Stimulated activated CD8-positive, alpha-beta memory T cell treated with anti-CD3 and anti-CD28 coated beads, Interleukin-2, amount 100 ng/mL, for 48 hours (primary cell): Measurements from ENCODE around the gene PARD6B.
"Not testable (repeated sequence)": the region's sequence is repeated elsewhere in the genome, so short reads cannot be mapped to it uniquely, and the experiment has no call there.

Source experiments
- DNase-seq, 2 donors: peaks; one replicate each; pipeline ENCODE4 v3.0.0-alpha.2; 2020; ENCODE audit warnings: low read depth in 2 of 2

Gene PARD6B

DNA sequence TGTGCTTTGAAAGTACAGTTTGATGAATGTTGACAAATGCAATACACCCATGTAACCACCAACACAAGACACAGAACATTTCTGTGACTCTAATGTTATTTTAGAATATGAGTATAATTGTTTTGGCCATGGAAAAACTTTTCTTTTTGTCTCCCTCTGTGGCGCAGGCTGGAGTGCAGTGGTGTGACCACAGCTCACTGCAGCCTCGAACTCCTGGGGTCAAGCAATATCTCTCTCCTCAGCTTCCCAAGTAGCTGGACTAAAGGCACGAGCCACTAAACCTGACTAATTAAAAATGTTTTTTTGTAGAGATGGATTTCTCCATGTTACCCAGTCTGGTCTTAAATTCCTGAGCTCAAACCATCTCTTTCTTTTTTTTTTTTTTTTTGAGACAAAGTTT is 43.1 kb downstream of the PARD6B start:
- DNase-seq, result no peak

DNA sequence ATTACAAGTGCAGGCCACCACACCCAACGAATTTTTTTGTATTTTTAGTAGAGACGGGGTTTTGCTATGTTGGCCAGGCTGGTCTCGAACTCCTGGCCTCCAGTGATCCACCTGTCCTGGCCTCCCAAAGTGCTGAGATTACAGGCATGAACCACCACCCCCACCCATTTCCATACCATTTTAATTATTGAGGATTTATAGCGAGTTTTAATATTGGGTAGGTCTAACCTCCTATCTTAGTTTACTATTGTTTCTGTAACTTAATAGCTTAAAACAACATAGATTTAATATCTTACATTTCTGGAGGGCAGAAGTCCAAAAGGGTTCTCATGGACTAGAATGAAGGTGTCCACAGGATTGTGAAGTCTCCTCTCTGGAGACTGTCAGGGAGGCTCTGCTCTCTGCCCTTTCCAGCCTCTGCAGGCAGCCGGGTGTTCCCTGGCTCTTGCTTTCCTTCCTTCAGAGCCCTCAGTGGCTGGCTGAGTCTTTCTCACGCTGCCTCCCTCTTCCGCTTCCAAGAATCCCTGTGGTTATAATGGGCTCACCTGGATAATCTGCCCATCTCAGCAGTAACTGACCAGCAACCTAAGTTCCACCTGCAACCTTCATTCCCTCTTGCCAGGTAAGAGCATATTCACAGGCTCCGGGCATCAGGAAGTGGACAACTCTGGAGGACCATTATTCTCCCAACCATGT is 44.9 kb downstream of the PARD6B start:
- DNase-seq, result no peak

DNA sequence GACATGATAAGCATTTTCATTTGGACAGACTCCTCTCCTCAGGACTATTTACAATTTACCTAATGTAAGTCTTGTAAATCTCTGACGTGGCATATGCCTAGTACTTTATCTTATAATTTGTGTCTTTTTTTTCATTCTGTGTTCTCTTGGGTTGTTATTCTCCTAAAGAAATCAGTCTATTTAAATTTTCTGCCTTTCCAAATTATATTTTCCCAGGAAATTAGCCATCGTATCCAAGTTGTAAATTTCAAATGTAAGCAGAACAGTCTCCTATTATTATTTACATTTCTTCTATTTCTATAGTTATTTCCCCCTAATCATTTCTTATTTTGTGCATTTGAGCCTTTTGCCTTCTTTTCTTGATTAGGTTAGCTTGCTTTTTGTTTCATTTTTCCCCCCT is 46.0 kb downstream of the PARD6B start:
- DNase-seq, result no peak

DNA sequence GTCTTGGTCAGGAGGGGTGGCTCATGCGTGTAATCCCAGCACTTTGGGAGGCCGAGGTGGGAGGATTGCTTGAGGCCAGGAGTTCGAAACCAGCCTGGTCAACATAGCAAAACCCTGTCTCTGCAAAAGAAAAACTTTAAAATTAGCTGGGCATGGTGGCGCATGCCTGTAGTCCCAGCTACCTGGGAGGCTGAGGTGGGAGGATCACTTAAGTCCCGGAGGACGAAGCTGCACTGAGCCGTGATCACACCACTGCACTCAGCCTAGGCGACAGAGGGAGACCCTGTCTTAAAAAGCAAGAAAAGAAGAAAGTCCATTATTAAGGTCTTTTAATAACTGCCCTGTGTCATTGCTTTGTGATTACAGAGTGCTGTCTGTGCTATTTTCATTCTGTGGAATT is 47.6 kb downstream of the PARD6B start:
- DNase-seq, result not testable (repeated sequence)

DNA sequence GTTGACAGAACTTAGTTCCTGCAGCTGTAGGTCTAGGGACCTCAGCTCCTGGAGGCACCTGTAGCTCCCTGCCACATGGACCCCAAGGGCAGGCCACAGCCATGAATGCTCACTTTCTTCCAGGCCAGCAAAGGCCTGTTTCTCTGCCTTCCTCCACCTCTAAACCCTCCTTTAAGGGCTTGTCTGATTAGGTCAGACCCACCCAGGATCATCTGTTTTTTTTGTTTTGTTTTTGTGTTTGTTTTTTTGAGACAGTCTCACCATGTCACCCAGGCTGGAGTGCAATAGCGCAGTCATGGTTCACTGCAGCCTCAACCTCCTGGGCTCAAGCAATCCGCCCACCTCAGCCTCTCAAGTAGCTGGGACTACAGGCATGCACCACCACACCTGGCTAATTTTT is 52.0 kb downstream of the PARD6B start:
- no peak for DNase-seq

DNA sequence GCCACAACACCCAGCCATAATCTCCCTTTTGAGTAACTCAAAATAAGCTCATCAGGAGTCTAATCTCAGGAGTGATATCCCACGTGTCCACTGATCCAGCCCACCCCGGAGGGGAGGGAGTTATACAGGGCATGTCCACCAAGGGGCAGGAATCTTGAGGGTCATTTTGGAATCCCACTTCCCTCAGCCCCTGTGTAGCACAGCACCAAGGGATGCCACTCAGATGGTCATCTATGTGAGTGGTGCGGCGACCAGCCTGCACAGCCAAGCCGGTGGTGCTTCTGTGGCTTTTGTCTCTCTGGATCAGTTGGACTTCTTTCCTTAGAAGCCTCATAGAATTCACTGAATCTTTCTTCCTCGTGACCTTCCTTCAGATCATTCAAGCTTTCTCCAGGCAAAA is 52.5 kb downstream of the PARD6B start:
- DNase-seq, result no peak

DNA sequence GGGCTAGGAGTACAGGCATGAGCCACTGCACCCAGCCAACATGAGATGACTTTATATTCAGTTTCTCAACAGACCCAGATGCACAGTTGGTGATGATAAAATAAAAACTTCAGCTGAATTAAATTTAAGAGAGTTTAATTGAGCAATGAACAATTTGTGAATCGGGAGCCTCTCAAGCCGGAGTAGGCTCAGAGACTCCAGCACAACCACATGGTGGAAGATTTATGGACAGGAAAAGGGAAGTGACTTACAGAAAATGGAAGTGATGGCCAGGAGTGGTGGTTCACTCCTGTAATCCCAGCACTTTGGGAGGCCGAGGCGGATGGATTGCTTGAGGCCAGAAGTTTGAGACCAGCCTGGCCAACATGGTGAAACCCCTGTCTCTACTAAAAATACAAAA is 53.1 kb downstream of the PARD6B start:
- DNase-seq, result no peak

DNA sequence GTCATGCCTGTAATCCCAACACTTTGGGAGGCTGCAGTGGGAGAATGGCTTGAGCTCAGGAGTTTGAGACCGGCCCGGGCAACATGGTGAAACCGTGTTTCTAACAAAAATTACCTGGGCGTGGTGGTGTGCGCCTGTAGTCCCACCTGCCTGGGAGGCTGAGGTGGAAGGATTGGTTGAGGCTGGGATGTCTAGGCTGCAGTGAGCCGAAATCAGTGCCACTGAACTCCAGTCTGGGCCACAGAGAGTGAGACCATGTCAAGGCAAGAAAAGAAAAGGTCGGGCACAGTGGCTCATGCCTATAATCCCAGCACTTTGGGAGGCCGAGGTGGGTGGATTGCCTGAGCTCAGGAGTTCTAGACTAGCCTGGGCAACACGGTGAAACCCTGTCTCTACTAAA is 55.3 kb downstream of the PARD6B start:
- no peak for DNase-seq

DNA sequence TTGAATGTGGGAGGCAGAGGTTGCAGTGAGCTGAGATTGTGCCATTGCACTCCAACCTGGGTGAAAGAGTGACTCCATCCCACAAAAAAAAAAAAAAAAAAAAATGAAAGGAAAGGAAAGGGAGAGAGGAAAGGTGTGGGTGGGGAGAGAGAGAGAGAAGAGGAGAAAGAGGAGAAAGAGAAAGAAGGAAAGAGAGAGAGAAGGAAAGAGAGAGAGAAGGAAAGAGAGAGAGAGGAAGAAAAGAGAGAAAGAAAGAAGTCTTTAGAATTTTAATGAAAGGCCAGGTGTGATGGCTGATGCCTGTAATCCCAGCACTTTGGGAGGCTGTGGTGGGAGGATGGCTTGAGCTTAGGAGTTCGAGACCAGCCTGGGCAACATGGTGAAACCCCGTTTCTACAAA is 55.8 kb downstream of the PARD6B start:
- no peak for DNase-seq

DNA sequence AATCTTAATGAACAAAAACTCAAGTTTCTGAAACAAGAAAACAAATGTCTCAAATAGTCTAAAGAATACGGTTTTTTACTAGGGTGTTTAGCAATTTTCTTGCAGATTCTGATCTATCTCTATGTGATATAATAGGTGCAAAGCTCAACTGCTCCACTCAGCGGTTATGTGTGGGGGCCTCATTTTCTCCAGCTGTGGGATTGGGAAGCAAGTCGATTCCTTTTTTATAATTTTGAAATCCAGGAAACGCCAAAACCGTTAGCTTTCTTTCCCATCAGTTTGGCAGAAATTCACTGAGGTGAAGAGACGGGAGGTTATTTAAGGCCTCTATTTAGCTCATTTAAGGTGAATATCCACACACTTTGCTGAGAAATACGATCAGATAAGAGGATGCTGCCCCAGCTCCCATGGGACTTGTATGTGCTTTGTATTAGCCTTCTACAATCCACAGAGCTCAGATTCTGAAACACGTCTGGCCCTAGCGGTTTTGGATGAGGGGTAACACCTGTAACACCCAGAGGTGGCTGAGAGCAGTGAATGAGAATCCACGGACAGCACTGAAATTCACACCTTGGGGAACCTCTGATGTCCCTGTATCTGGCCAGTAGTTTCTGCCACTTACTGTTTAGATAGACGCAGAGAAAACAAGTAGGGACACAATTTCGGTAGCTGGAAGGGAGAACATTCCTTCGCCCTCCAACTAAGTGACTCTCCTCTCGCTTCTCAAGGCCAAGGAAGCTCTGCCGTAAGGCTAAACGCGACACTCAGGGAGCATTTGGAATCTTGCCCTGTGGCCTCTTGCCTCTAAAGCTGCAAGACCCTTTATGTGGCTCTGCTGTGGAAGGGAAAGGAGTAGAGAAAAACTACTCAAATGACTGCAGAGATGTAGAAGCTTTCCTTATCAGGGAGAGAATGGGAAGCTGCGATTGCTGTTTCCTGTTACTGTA is 56.9 kb downstream of the PARD6B start:
- DNase-seq, result no peak

DNA sequence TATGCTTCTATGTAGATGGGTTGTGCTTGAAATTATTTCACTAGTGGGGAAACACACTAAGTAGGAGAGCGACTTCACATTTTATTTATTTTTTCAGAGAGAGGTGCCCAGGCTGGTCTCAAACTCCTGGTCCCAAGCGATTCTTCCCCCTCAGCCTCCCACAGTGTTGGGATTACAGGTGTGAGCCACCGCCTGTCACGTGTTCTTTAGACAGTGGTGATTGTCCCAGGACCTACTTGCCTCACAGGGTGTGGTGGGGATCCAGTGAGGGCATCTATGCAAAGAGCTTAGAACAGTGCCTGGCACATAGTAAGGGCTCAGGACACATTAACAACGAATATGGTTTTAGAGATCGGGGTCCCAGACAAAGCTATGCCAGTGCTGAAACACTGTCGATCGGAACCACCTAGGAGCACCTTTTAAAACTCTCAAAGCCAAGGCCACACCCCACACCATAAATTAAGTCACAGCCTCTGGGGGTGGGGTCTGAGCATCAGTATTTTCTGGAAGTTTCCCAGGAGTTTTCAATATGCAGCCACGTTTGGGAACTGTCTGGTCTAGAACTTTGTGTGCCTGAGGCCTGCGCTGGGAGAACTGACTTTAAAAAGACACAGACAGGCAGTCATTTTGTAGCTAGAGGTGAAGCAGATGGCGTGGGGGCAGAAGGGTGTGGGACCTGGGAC is 58.7 kb downstream of the PARD6B start:
- no peak for DNase-seq

DNA sequence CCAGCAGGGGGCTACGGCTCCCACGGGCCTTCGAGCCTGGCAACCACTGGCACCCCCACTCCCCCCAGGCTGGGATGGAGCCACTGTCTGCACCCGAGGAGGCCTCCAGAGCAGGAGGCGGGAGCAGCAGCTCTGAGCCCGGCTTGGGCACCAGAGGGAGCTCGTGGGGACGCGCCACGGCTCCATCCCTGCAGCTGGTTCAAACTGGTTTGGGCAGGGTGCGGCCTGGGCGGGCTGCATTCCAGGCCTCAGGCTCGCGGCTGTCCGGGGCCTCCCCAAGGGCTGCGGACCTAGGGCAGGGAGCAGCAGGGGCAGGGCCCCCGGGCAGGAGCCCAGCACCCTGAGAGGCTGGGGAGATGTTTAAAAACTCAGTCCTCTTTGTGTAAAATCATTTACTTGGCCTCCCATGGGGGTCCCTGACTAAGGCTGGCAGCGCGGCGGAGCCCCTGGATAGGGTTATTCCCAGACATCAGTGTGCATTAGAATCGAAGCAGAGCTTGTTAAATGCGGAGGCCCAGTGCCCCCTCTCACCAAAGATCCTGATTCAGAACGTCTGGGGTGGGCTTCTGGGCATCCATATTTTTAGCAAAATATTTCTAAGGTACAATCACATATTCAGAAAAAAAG is 59.4 kb downstream of the PARD6B start:
- DNase-seq, result peak; percentile 70 to 75

DNA sequence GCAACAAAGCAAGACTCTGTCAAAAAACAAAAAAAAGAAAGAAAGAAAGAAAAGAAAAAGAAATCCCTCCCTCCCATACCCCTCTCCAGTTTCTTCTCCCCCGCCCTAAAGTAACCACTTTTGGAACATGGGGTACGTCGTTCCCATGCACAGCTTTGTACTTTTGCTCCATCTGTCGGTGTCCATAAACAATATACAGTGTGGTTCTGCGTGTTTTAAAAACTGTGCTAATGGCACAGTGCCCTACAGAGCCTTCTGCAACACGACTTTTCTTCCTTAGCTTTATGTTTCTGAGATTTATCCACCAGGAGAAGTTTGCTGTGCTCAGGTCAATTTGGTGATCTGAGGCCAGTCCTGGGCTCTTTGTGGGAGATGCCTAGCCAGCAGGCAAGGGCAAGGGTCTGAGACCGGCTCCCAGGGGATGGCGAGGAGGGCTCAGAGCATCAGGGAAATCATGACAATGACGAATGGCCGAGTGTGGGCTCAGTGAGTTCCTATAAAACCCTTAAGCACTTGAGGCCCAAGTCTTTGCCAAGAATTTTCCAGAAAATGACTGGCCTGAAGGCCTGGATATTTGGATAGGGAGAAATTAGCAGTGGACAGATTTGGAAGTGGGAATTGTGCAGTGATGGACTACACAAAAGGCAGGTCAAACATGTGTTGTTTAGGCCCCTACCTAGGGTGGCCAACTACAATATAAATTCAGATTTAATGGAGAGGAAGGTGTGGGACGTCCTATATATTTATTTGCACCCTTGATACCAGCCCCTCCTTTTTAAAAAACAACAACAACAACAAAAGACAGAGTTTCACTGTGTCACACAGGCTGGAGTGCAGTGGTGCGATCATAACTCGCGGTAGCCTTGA is 61.6 kb downstream of the PARD6B start:
- no peak for DNase-seq

DNA sequence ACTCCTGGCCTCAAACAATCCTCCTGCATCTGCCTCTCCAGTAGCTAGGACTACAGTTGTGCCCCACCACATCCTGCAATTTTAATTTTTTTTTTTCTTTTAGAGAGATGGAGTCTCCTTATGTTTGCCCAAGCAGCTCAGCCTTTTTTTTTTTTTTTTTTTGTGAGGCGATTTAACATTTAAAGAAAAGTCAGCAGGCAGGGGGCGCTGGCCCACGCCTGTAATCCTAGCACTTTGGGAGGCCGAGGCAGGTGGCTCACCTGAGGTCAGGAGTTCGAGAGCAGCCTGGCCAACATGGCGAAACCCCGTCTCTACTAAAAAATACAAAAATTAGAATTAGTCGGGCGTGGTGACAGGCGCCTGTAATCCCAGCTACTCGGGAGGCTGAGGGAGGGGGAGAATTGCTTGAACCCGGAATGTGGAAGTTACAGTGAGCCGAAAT is 62.2 kb downstream of the PARD6B start:
- DNase-seq, result not testable (repeated sequence)

DNA sequence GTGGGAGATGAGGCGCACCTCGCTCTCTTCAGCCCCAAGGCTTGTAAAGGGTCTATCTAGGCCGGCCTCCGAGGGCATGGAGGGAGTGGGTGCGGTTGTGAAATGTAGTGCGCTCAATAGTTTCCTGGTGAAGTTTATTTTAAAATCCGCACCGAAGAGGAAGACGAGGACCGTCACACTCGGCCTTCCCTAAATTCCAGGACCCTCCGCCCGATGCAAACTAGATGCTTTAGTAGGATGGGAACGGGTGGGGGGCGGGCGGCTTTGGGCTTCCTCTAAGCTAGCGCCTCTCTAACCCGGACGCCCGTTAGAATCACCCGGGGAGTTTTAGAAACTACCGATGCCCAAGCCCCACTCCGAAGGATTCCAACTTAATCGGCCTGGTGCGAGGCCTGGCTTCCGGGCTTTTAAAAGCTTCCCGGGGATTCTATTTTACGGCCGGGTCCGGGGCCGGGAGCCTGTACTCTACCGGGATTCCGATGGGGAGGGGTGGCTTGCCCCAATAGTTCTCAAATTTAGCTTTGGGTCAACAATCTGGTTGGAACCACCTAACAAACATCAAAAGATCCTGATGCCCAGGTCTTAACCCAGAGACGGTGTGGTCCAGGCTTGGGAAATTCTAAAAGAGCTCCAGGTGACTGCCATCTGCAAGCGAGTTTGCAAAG is 62.9 kb downstream of the PARD6B start:
- no peak for DNase-seq

DNA sequence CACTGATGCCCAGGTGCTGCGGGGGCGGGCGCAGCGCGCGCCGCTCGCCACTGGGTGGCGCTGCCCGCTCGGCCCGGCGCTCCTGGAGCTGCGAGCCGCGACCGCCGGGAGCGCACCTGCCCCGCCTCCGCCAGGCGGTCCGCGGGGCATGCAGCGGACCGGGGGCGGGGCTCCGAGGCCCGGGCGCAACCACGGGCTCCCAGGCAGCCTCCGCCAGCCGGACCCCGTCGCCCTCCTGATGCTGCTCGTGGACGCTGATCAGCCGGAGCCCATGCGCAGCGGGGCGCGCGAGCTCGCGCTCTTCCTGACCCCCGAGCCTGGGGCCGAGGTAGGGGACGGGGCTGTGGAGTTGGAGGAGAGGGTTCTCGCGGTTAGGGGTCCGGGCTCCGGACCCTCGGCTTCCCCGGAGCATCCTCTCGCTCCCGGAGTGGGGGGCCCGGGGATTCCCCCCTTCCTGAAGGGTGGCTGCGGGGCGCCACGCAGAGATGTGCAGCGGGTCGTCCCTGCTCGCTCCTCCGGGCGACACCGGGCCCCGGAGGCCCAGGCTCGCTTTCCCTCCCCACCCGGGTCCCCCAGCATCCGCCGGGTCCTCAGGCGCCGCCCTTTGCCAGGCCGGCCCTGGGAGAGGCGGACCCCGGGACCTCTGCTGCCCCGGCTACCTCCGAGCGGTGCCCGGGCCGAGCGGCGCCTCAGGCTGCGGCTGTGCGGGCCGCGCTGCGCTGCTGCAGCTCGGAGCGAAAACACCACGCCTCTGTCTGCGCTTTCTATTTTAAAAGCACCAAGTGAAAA is 63.7 kb downstream of the PARD6B start, which contains the start of gene BCAS4:
TSS of gene BCAS4 (plus strand) at position 216 of the 789 bp plus-strand sequence. CDS start at position 239, 23 bp downstream.
- peak; percentile 72 to 80 for DNase-seq

DNA sequence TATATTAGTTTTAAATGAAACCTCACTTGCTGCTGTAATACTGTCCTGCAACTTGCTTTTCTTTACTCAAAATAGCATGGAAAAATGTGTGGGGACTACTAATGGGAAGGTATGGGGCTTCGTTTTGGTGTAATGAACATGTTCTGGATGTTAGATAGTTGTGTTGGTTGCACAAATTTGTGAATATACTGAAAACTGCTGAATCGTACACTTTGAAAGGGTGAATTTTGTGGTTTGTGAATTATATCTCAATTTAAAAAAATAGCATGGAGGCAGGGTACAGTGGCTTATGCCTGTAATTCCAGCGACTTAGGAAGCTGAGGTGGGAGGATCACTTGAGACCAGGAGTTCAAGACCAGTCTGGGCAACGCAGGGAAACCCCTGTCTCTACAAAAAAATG is 65.8 kb downstream of the PARD6B start:
- no peak for DNase-seq

DNA sequence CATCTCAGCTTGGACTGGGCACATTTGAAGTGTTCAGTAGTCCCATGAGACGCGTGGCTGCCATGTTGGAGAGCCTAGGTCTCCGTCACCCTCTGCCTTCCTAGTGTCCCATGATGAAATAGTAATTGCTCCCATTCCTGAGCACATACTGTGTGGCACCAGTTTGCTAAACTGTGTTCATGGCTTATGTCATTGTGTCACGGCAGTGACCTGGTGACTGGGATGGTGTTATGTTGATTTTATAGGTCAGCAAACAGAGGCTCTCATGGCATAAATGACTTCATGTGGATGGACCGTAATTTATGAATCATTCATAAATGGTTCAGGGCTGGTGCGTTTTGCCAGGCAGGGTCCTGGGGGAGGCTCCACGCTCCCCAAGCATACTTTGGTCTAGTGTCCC is 67.3 kb downstream of the PARD6B start:
- no peak for DNase-seq

DNA sequence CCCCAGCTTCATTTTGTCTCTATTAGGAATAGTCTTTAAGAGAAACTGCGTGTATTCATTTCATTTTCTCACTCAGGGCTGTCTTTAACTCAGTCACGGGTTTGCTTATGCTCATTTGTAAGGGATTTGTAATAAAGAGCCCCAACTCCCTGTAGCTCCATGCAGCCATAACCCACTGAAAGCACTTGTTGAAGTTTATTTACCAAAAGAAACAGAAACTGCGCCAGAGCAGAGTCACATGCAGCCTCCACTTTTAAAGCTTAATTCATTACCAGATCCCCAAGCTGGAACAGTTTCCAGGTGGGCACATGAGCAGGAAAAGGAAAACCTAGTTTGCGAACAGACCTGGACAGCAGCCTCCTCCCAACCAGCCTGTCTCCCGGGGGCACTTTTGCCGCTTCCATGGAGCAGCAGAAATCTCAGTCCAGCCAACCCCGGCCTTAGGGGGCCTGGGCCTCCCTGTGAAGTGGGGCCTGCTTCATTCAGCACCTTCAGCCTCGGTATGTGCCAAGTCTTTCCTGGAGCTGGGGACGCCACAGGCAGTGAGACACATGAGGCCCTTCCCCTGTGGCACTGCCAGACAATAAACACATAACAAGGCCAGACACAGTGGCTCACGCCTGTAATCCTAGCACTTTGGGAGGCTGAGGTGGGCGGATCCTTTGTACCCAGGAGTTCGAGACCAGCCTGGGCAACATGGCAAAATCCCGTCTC is 68.0 kb downstream of the PARD6B start:
- DNase-seq, result no peak
